Iris pigment epithelial cell (primary cell): Measurements from ENCODE around the gene ZNF511.
A peak's percentile ranks its signal among the peaks of the same experiment; 100 is the strongest.

ENCODE experiments used
- DNase-seq: peaks from one replicate; pipeline ENCODE4 v3.0.0-alpha.2; 2011; ENCODE audit warnings: low read depth

ZNF511 gene

DNA sequence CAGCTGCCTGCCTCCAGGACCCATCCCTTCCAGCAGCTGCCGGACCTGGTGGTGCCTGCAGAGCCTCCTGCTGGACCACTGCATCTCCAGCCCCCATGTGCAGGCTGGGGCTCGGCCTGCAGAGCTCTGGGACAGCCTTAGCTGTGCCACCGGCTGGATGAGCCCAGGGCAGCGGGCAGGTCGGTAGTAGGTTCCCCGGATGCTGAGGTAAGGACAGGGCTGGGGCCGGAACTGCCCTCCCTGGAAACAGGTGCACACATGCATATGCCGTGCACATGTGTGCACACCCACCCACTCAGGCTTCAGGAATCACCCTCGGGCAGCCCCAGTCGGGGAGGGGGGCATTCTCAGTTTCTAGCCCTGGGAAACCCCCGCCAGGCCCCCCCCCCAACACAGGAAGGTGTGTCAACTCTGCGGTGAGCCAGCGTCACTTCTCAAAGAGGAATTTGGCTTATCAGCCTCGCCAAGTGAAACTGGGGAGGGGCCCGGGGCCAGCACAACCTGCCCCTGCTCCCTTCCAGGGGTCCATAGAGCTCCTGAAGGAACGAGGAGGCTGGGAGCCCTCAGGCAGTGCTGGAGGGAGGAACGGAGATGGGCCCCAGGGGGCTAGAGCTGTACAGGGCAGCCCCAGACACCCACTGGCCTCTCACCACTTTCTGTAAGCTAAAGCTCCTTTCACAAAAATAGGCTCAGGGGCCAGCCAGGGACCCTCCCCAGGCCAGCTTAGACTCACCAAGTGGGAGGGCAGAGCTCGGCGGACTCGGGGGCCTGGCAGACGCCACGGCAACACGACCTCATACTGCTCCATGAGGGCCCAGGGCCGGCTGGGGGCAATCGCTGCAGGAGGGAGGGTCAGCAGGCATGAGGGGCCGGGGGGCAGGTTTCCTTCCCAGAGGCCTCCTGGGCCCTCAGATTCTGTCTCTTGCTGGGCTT is 33.7 kb upstream of the ZNF511 start:
- no peak for DNase-seq

DNA sequence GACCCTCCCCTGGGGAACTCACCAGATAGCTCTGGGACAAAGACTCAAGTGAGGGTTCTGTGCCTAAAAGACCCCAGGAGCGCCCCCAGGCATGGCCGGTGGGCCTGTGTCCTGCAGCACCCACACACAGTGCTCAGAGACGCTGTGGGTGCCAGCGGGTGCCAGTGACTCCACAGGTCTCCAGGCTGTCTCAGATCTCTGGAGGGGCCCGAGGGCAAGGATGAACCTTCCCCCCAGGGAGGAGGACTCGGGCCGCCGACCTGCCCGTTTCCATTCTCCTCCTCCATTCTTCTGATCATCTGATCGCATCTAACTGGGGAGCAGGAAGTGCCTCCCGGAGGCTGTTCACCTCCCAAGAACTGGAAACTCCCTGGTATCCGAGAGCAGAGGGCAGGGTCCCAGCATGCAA is 33.0 kb upstream of the ZNF511 start:
- DNase-seq, result no peak

DNA sequence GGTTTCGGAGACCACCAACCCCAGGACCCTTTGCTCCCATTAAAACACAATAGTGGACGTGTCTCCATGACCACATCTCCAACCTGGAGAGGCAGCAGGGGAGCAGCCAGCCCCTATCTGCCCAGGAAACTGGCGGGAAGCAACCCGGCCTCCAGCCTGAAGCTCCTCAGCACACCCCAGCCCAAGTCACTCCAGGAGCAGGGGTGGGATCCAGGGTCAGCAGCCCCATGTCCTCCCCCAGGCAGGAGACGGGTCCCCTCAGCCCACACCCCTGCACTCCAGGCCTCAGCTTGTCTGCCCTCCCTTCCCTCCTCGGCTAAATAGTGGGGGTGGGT is 32.6 kb upstream of the ZNF511 start:
- no peak for DNase-seq

DNA sequence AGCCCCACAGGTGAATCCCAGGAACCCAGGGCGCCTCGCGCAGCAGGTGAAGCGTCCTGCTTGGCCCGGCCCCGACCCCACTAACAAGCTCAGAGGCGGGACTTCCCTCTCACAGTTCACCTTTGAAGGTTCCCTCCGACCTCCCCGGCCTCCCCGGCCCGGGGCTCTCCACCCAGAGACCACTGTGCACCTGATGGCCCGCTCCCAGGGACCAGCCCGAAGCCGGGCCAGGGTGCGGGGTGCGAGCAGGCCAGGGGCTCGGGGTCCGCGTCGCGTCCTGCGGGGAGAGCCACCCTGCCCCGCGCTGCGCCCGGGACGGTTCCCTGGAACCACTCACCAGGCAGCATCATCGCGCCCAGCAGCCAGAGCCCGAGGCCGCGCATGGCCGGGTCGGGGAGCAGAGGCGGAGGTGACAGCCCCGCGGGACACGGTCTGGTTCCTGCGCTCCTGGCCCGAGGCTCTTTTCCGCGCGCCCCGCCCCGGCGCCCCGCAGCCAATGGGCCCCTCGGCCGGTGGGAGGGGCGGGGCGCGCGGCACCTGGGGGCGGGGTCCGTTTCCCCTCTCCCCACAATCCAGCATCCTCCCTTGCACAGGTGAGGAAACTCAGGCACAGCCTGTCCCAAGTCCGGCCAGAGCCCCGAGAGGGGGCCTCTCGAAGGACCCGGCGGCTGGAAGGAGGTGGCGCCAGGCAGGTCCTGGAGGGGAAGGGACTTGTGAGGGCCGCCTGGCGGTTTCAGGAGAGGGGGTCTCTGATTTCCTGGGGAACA is 32.1 kb upstream of the ZNF511 start, which contains the start of gene ADAM8:
Gene ADAM8, minus strand, starts transcription at position 434 of the 767 bp plus-strand sequence. Its CDS starts 51 bp downstream, at position 383.
- DNase-seq, result no peak

DNA sequence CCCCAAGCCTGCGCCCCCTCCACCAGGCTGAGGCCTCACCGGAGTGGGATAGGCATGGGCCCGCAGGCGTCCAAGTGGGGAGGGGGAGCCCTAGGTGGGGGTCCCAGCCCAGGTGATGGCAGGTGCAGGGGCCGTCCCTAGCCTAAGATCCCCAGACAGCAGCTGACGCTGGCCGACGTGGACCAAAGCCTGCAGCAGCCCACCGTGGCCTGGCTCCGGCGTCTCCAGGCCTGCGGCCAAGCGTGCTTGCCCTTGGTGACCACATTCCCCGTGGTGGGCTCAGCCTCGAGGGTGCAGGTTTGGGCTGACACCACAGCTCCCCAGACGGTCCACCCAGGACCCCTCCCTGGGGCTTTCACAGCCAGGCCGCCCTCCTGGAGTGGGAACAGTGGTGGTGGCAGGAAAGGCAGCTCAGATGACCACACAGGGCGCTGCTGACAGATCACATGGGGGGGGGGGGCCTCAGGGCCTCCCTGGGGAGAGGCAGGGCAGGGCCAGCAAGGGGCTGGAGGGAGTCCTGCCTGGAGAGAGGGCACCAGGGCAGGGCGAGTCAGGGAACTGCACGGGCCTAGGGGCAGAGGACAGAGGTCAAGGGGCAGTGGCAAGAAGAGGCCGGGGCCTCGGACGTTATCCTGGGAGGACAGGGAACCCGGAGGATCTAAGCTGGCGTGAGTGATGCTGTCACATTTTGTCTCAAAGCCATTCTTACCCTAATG is 31.3 kb upstream of the ZNF511 start:
- no peak for DNase-seq

DNA sequence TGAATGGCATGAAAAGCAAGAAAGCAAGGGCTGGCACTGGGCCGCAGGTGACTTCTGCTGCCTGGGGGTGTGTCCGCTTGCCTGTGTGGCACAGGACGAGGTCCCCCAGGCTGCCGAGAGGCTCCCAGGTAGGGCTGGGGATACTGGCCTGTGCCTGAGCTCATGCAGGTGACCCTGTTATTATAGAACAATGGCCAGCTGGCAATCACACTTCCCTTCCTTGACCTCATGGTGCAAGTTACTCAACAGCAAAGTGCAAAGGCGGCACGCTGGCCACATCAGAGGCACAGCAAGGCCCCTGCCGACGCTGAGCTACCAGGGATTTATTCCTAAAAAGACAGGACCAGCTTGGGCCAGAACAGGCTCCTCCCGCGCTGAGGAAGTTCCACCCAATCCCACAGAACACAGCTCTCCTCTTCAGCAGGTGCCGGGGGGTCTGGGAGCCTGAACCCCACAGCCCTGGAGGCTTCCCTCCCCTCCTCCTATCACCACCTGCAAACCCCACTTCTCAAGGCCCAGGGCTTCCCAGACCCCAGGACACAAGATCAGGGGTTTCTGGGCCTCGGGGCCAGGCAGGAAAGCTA is 30.6 kb upstream of the ZNF511 start:
- DNase-seq, result no peak

DNA sequence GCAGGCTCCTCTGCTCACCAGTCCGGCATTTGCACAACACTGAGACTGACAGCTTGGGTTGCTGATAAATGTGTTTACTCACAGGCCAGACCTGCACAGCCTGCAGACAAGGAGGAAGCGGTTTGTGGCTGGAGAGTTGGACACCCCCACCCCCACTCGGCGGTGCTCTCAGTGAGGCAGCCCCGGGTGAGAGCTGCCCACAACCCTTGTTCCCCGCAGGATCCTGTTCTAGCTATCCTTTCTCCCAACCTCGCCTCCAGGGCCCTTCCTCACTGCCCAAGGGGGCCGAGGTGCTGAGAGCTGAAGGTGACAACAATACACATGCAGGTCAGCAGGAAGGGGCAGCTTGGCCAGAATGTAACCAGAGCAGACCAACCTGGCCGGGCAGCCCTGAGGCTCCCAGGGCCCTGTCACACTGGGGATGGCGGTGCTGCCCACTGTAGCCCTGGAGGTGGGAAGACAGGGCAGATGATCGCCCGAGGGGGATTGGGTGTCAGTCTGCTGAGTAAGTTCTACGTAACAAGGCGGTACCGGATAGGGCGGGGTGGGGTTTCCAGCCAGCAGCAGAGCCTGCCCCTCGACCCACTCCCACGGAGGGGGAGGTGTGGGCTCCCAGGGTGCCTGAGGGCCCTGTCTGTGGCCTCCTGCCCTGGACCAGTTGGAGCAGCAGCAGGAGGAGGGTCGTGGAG is 30.0 kb upstream of the ZNF511 start:
- peak; percentile 80 for DNase-seq

DNA sequence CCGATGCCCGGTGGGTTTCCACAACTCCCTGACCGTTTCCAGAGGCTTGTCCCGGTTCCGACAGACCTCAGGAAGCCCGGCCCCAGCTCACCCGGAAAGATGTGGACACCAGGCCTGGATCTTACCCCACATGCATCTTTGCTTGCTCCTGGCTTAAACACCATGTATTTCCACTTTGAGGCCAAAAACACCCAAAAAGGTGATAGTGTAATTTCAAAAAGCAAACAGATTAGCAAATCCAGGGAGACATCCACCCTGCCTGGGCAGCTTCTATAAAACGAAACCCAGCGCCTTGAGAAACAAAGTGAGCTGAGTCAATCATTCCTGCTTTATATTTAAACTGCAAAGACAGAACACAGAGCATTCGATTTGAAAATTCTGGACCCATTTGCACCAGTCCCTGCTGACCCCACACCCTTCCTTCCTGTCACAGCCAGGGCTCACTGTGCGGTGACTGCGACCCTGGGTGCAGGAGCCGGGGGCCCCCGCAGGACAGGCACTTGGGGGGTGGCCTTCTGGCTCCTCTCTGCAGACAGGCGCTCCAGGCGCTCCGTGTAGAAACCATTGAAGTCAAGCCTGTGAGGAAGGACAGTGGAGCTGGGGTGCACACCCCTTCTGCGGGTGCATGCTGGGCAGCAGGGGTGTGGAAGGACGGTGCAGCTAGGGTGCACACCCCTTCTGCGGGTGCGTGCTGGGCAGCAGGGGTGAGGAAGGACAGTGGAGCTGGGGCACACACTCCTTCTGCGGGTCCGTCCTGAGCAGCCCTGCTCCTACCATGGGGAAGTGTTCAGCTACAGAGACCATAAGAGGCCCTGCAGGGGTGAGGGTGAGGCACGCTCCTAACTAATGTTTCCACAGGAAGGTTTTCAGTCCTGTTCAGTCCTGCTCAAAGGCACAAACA is 29.1 kb upstream of the ZNF511 start:
- no peak for DNase-seq

DNA sequence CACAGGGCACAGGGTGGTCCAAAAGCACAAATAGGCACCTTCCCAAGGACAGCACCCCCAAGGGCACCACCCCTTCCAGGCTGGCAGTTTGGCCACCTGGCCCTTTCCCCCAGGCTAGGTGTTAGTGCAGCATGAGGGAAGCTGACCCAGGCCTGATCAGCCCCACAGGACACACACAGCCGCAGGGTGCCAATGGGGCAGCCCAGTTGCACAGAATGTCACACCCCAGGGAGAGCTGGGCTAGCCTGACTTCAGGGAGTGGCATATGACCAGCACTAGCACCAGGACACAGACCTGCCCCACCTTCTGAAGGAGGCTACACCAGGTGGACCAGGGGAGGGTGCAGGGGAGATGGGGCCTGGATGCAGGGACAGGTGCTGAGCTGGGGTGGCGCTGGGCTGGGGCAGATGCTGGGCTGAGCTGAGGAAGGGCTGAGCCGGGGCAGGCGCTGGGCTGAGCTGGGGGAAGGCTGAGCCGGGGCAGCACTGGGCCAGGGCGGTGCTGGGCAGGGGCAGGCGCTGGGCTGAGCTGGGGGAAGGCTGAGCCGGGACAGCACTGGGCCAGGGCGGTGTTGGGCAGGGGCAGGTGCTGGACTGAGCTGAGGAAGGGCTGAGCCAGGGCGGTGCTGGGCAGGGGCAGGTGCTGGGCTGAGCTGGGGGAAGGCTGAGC is 28.2 kb upstream of the ZNF511 start:
- no peak for DNase-seq

DNA sequence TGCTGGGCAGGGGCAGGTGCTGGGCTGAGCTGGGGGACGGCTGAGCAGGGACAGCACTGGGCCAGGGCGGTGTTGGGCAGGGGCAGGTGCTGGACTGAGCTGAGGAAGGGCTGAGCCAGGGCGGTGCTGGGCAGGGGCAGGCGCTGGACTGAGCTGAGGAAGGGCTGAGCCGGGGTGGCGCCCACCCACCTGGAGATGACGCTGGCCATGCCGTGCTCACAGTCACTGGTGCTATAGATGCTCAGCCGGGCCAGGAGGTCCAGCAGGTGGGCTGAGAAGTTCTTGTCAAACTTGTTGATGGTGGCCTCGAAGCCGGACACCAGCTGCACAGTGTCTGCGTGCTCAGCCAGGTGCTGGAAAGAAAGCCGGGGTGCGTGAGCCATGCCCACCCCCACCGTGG is 27.6 kb upstream of the ZNF511 start:
- DNase-seq, result no peak

DNA sequence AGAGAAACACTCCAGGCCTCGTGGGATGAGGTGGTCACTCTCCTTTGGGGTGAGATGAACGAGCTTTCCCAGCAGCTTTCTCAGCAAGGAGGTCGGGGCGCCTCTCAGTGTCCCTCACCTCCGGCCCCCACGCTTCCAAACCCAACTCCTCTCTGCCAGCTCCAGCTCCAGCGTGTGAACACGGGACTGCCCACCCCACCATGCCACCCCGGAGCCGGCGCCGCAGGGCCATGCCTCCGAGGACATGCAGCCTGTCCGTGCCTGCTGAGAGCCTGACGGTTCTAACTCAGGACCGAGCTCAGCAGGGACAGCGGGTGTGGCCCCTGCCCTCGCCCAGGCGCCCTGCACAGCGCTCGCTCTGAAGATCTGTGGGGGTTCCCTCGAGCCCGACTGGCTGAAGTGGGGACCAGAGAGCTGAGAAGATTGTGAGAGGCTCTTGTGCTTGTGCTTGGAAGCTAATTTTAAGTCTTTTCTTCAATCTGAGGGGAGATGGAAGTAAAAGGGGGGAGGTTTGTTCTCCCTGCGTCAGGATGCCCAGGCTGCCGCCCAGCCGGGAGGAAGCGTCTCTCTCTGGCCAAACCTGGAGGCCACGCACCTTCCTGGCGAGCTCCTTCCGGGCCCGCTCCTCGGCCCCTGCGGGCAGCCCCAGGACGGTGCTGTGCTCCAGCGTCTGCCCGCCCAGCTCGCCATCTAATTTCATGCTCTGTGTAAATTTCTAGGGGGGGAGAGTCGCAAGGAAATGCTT is 26.9 kb upstream of the ZNF511 start:
- DNase-seq, result no peak

DNA sequence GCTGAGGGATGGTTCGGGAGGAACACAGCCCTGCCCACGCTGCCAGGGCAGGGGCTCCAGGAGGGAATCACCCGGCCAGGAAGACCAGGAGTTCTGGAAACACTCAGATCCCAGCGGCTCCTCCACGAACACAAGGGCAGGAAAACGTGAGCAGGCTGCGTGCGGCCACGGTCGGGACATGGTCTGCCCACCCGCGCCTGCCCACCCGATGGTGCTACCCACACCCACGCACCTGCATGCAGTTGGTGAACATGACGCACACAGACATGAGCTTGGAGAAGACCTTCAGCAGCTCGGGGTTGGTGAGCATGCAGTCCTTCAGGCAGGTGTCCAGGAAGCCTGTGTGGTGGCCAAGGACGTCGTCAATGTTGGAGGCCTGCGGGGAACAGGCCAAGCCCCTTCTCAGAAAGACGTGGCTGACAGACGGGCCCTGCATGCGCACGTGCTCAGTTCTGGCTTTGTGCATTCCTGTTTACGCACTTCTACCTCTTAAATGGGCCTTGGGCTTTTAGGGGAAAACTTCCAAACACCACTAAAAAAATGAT is 25.8 kb upstream of the ZNF511 start:
- no peak for DNase-seq

DNA sequence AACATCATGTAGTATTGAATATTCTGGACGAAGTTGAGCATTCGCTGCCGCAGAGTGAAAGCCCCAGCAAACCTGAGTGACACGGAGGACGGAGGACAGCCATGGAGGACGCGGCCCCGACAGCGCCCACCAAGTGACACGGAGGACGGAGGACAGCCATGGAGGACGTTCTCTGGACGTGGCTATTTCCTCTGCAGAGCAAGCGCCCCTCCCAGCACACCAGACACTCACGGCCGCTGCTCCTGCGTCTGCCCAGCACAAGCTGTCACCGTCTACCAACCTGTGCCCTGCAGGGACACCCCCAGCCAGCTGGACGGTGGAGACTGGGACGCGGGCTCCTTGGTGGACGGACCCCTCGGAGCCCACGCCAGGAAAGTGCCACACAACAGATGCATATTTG is 24.8 kb upstream of the ZNF511 start:
- DNase-seq, result no peak

DNA sequence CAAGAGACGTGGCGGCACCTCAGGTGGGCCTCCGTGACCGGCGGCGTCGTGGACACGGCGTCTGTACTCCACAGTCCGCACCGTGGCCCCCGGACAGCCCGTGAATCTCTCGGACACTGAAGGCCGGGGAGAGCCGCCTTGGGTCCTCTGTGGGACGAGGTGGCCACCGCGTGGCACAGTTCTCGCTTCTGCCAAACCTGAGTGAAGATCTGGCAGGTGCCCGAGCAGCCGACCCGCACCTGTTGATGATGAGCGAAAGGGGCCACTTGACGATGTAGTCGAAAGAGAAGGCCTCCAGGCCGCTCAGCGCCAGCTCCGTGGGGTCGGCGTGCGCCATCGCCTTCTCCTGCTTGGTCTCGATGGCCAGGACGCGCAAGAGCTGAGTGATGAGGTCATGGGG is 23.5 kb upstream of the ZNF511 start:
- DNase-seq, result no peak

DNA sequence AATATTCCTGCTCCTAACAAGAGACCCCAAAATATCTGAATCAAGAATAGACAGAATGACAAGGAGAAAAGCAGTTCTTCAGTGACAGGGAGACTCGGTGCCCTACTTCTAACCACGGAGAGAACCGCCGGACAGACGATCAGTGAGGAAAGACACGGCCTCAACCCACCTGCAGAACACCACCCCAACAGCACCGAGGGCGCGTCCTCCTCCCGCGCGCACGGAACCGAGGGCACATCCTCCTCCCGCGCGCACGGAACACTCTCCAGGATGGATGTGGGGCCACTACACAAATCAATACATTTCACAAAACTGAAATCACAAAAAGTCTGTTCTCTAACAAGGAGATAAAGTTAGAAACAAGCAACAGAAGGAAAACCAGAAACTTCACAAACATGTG is 22.3 kb upstream of the ZNF511 start:
- no peak for DNase-seq

DNA sequence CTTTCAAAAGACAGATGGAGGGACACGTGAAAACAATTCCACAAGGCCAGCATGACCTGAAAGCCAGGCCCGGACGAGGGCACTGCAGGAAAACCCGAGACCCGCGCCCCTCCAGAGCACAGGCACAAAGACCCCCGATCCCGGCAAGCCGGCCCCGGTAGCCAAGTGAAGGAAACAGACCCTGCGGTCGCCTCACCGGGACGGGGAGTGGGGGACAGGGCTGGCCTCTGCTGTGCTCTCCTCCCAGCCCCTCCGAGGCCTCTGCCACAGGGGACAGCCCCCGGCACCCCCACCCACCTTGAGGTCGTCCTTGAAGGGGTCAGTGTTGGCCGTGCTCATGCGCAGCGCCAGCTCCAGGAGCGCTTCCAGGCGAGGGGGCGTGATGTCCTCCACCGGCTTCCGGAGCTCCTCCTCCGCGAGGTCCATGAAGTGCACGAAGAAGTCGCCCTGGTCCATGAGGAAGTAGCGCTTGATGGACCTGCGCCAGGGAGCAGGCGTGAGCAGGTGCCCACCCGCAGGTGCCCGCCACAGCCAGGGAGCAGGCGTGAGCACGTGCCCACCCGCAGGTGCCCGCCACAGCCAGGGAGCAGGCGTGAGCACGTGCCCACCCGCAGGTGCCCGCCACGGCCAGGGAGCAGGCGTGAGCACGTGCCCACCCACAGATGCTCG is 20.7 kb upstream of the ZNF511 start:
- no peak for DNase-seq

DNA sequence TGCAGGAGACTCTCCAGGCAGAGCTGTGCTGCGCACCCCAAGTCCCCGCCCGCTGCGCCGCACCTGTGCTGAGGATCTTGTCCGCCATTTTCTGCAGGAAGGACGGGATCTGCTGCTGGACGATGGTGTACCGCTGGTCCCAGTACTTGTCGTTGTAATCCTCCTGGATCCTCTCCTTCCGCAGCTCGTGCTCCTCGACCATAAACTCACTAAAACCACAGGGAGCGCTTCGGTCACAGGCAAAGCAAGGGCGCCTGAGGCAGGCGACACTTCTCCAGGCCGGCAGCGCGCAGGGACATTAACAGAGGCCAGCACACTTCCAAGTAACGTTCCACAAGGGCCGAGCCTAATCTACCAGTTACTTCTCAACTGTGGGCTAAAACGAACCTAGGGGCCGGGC is 19.0 kb upstream of the ZNF511 start:
- DNase-seq, result no peak
